Left ventricle myocardium inferior (tissue), 1 donor: Measurements from ENCODE around the gene SUN2. TPM values are rescaled to one million over a fixed set of nuclear protein-coding genes. Genes with fewer than 3 reads are reported as not detected.

Experiments used
- DNase-seq: peaks from one replicate; pipeline ENCODE4 v3.0.0-alpha.2; 2020
- H3K27ac ChIP-seq: fragments of 200-600 bp; replicated peaks from 2 replicates; pipeline ENCODE4 v1.8.0; 2021
- H3K27me3 ChIP-seq: fragments of 200-600 bp; 2 replicates; pipeline ENCODE4 v1.8.0; 2021; ENCODE audit warnings: low read depth
- H3K36me3 ChIP-seq: fragments of 200-600 bp; 2 replicates; pipeline ENCODE4 v1.8.0; 2021
- H3K4me1 ChIP-seq: fragments of 200-600 bp; 2 replicates; pipeline ENCODE4 v1.8.0; 2021
- H3K4me3 ChIP-seq: fragments of 200-600 bp; 2 replicates; pipeline ENCODE4 v1.8.0; 2021; ENCODE audit warnings: mild to moderate bottlenecking, moderate library complexity
- H3K9me3 ChIP-seq: fragments of 200-600 bp; replicated peaks from 2 replicates; pipeline ENCODE4 v1.8.0; 2021
- intact Hi-C: fragments of 100-400 bp; cut with micrococcal nuclease; formaldehyde crosslinking; loops from one replicate; pipeline ENCODE4 v1.11.0; 2022
- total RNA-seq: library from RNA; stranded (reverse); fragmentation: NEBNext Ultra II Directional; extraction: Animal tissue kit (Norgen Biotek cat#: 25700); gene quantifications from one replicate; pipeline ENCODE4 v1.2.1, GENCODE V29; 2021
- TF ChIP-seq, protein P1 (sequence below): fragments of 200-600 bp; IDR thresholded peaks from 2 replicates; pipeline ENCODE4 v1.8.0; 2021; ENCODE audit warnings: antibody characterized with exemption, mild to moderate bottlenecking, borderline replicate concordance
- donor health status: DM: no; HTN: yes; CAD: no; lungs with severe emphysema.

The SUN2 gene
- total RNA-seq, 1 donor from 2014 or later, result 116 TPM

- TF ChIP-seq, protein P1, sequence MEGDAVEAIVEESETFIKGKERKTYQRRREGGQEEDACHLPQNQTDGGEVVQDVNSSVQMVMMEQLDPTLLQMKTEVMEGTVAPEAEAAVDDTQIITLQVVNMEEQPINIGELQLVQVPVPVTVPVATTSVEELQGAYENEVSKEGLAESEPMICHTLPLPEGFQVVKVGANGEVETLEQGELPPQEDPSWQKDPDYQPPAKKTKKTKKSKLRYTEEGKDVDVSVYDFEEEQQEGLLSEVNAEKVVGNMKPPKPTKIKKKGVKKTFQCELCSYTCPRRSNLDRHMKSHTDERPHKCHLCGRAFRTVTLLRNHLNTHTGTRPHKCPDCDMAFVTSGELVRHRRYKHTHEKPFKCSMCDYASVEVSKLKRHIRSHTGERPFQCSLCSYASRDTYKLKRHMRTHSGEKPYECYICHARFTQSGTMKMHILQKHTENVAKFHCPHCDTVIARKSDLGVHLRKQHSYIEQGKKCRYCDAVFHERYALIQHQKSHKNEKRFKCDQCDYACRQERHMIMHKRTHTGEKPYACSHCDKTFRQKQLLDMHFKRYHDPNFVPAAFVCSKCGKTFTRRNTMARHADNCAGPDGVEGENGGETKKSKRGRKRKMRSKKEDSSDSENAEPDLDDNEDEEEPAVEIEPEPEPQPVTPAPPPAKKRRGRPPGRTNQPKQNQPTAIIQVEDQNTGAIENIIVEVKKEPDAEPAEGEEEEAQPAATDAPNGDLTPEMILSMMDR, result no peak
- Histone ChIP-seq H3K4me3 (no peak overlapping the region), H3K9me3 (no peaks in the 10 kb centered on the region), H3K4me1 (peaks cover 58% of the 10 kb centered on the region), H3K27ac (no peak overlapping the region), H3K27me3 (no peaks in the 10 kb centered on the region), H3K36me3 (peaks cover 41% of the 10 kb centered on the region)
- no peak for DNase-seq
- intact Hi-C loops, result no loop called here
Observed at GRCh38 chr22:38715176-38715764, 40.5 kb downstream of the SUN2 start.

DNA sequence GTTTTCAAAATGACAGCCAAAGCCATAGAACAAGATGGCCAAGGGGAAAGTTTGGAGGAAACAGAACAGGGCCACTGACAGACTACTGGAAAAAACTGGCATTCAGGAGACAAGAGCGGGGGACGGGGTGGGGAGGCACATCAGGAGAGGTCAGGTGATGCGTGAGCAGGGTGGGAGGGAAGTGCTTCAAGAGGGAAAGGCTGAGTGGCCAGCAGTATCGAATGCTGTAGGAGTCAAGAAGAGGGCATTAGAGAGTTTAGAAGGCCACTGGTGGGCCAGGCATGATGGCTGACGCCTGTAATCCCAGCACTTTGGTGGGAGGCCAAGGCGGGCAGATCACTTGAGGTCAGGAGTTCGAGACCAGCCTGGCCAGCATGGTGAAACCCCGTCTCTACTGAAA lies 41.9 kb downstream of the SUN2 start:
- intact Hi-C loops, result no loop called here
- Histone ChIP-seq H3K9me3 (no peaks in the 10 kb centered on the region), H3K4me1 (peaks cover 72% of the 10 kb centered on the region), H3K27me3 (no peaks in the 10 kb centered on the region), H3K36me3 (peaks cover 44% of the 10 kb centered on the region), H3K4me3 (no peak overlapping the region), H3K27ac (no peak overlapping the region)
- TF ChIP-seq, protein P1, result no peak
- DNase-seq, result no peak

DNA sequence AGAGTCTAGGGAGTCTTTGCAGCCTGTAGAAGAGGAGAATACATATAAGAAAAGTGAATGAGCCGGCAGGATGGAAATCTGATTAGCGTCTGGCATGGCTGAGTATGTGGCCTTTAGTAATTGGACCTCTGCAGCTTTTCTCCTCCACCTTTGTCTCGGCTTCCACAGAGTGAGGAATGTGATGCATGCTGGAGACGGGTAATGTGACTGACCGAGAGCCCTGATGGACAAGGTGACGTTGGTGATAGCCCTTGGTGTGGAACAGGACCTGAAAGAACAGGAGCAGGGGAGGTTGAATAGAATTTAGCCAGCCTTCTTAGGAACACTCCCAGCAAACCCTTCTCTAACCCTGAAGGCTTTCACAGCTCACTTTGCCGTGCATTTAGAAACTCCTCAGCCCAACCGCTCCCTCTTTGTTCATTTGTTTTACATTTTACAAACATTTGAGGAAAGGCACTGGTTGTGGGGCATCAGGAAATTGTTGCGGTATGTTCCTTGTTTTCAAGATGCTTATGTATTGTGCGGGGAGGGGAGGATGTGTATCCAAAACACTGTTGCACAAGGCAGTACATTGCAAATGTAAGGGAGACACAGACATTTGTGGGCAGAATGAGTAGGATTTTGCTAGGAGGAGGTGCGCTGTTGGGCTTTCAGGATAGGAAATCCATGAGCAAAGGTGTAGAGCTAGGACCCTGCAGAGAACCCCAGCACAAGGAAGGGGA lies 43.2 kb downstream of the SUN2 start:
- Histone ChIP-seq H3K4me1 (peaks cover 74% of the 10 kb centered on the region), H3K9me3 (no peaks in the 10 kb centered on the region), H3K4me3 (no peak overlapping the region), H3K27ac (no peak overlapping the region), H3K36me3 (peaks cover 41% of the 10 kb centered on the region), H3K27me3 (no peaks in the 10 kb centered on the region)
- TF ChIP-seq, protein P1, result no peak
- DNase-seq, result no peak
- intact Hi-C loops, result no loop called here

DNA sequence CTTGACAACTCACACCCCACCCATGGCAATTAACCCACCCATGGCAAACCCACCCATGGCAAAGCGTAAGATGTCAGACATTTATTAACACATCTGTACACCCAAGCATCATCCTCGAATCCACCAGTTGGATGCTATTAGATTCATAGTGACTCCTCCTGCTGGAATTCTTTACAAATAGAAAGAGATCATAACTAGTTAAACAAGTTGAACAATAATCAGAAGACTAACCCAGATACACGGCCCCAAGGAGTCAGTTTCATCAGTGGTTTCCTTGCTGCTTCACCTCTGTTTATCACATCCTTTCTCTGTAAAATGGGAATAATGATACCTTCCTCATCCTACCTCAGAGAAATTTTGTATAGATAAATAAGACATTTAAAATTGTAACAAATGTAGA lies 44.9 kb downstream of the SUN2 start:
- TF ChIP-seq, protein P1, result no peak
- Histone ChIP-seq H3K36me3 (peaks cover 23% of the 10 kb centered on the region), H3K4me1 (peaks cover 91% of the 10 kb centered on the region), H3K27ac (no peak overlapping the region), H3K4me3 (no peak overlapping the region), H3K27me3 (no peaks in the 10 kb centered on the region), H3K9me3 (no peaks in the 10 kb centered on the region)
- intact Hi-C loops, result no loop called here
- DNase-seq, result no peak

GRCh38 chr22:38710351-38710750 lies 45.4 kb downstream of the SUN2 start:
- intact Hi-C loops, result no loop called here

More at GRCh38 chr22:38710351-38710750, 45.4 kb downstream of the SUN2 start:
- Histone ChIP-seq H3K9me3 (no peaks in the 10 kb centered on the region), H3K36me3 (peaks cover 18% of the 10 kb centered on the region), H3K4me1 (peaks cover 90% of the 10 kb centered on the region), H3K27ac (no peak overlapping the region), H3K27me3 (no peaks in the 10 kb centered on the region), H3K4me3 (no peak overlapping the region)
- no peak for DNase-seq
- TF ChIP-seq, protein P1, result no peak
